ENCODE data around the gene TTLL11.

TTLL11 gene

DNA sequence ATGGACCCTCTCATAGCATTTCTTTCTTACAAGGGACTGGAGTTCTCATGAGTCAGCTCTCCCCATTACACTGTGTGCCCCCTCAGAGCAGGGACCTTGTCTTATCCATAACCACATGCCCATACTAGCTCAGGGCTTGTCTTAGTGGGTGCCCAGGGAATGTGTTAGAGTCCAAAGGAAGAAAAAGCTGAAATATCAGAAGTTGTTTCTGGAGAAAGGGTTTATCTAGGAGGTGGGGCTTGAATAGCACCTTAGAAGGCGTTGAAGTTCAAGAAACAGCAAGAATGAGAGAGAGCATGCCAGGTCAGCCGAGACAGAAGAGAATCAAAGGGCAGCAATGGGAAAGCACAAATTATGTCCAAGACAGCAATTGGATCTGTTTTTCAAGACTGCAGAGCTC is 109.4 kb downstream of the TTLL11 start:
- no peak for TF ChIP-seq TEAD4 (IDR thresholded peaks at IDR 0.05)
- TF ChIP-seq USF1 (IDR thresholded peaks at IDR 0.05), result no peak
- TF ChIP-seq FOXM1 (IDR thresholded peaks at IDR 0.05; ENCODE audit: borderline replicate concordance, low read depth), result no peak
- no peak for TF ChIP-seq RAD21 (IDR thresholded peaks at IDR 0.05; ENCODE audit: low read depth)
- TF ChIP-seq YY1 (IDR thresholded peaks at IDR 0.05; ENCODE audit: low read depth), result no peak
- no peak for TF ChIP-seq ZBTB7A (IDR thresholded peaks at IDR 0.05; ENCODE audit: low read depth)
- no peak for TF ChIP-seq NFIC (IDR thresholded peaks at IDR 0.05)
- no peak for TF ChIP-seq CEBPB (IDR thresholded peaks at IDR 0.05)
- no peak for TF ChIP-seq CREB1 (IDR thresholded peaks at IDR 0.05; ENCODE audit: low read depth)
- no peak for TF ChIP-seq EGR1 (IDR thresholded peaks at IDR 0.05)
- TF ChIP-seq TAF1 (IDR thresholded peaks at IDR 0.05; ENCODE audit: low read depth), result no peak
- TF ChIP-seq EP300 (IDR thresholded peaks at IDR 0.05; ENCODE audit: borderline replicate concordance), result no peak
- TF ChIP-seq REST (IDR thresholded peaks at IDR 0.05; ENCODE audit: low read depth), result no peak
- TF ChIP-seq MAX (IDR thresholded peaks at IDR 0.05), result no peak
- TF ChIP-seq TCF12 (IDR thresholded peaks at IDR 0.05; ENCODE audit: low read depth), result no peak

GRCh38 chr9:121981118-121981883 is 111.8 kb downstream of the TTLL11 start:
- TF ChIP-seq ZBTB7A (IDR thresholded peaks at IDR 0.05; ENCODE audit: low read depth), result no peak

- no peak for TF ChIP-seq FOXM1 (IDR thresholded peaks at IDR 0.05; ENCODE audit: borderline replicate concordance, low read depth)
- no peak for TF ChIP-seq NFIC (IDR thresholded peaks at IDR 0.05)
- TF ChIP-seq USF1 (IDR thresholded peaks at IDR 0.05), result no peak
- no peak for TF ChIP-seq RAD21 (IDR thresholded peaks at IDR 0.05; ENCODE audit: low read depth)
- no peak for TF ChIP-seq YY1 (IDR thresholded peaks at IDR 0.05; ENCODE audit: low read depth)
- no peak for TF ChIP-seq EP300 (IDR thresholded peaks at IDR 0.05; ENCODE audit: borderline replicate concordance)
- no peak for TF ChIP-seq TAF1 (IDR thresholded peaks at IDR 0.05; ENCODE audit: low read depth)
- TF ChIP-seq REST (IDR thresholded peaks at IDR 0.05; ENCODE audit: low read depth), result no peak
- no peak for TF ChIP-seq MAX (IDR thresholded peaks at IDR 0.05)
- TF ChIP-seq TEAD4 (IDR thresholded peaks at IDR 0.05), result no peak
- no peak for TF ChIP-seq EGR1 (IDR thresholded peaks at IDR 0.05)
- no peak for TF ChIP-seq ZBTB7A (IDR thresholded peaks at IDR 0.05; ENCODE audit: low read depth)
- TF ChIP-seq TCF12 (IDR thresholded peaks at IDR 0.05; ENCODE audit: low read depth), result no peak
Measured at GRCh38 chr9:121979736-121980135, 113.4 kb downstream of the TTLL11 start.

GRCh38 chr9:121976751-121977150 is 116.4 kb downstream of the TTLL11 start:
- no peak for TF ChIP-seq TAF1 (IDR thresholded peaks at IDR 0.05; ENCODE audit: low read depth)
- no peak for TF ChIP-seq ZBTB7A (IDR thresholded peaks at IDR 0.05; ENCODE audit: low read depth)
- TF ChIP-seq EP300 (IDR thresholded peaks at IDR 0.05; ENCODE audit: borderline replicate concordance), result no peak
- TF ChIP-seq CEBPB (IDR thresholded peaks at IDR 0.05), result no peak
- TF ChIP-seq REST (IDR thresholded peaks at IDR 0.05; ENCODE audit: low read depth), result no peak
- TF ChIP-seq TEAD4 (IDR thresholded peaks at IDR 0.05), result no peak

Measured in Ishikawa (cell line).